Fibroblast of the aortic adventitia (primary cell): ENCODE measurements around the gene TBP. TPM values are rescaled to one million over a fixed set of nuclear protein-coding genes. Genes with fewer than 3 reads are reported as not detected.

Experiments
- DNase-seq: peaks from one replicate; pipeline ENCODE4 v3.0.0-alpha.2; 2010; ENCODE audit warnings: low read depth
- H3K4me3 ChIP-seq: 2 replicates; pipeline ENCODE4 v1.5.1; 2011; ENCODE audit warnings: low read depth, mild to moderate bottlenecking, control low read depth, low read length, moderate library complexity
- total RNA-seq: library from RNA; depleted of rRNA; stranded (reverse); fragments of >200 nt; gene quantifications from 2 replicates; pipeline ENCODE4 v1.2.3, GENCODE V29; 2012; ENCODE audit warnings: low replicate concordance
- TF ChIP-seq, protein P1 (sequence below): IDR thresholded peaks from 2 replicates; pipeline ENCODE4 v1.5.1; 2011; ENCODE audit warnings: mild to moderate bottlenecking, low read length, control low read depth, inconsistent platforms; ENCODE audit not compliant: insufficient read depth

TBP gene
- total RNA-seq, 1 donor: 16.8 TPM

GRCh38 chr6:170554796-170555137, 598 bp downstream of the TBP start:
- TF ChIP-seq, protein P1, sequence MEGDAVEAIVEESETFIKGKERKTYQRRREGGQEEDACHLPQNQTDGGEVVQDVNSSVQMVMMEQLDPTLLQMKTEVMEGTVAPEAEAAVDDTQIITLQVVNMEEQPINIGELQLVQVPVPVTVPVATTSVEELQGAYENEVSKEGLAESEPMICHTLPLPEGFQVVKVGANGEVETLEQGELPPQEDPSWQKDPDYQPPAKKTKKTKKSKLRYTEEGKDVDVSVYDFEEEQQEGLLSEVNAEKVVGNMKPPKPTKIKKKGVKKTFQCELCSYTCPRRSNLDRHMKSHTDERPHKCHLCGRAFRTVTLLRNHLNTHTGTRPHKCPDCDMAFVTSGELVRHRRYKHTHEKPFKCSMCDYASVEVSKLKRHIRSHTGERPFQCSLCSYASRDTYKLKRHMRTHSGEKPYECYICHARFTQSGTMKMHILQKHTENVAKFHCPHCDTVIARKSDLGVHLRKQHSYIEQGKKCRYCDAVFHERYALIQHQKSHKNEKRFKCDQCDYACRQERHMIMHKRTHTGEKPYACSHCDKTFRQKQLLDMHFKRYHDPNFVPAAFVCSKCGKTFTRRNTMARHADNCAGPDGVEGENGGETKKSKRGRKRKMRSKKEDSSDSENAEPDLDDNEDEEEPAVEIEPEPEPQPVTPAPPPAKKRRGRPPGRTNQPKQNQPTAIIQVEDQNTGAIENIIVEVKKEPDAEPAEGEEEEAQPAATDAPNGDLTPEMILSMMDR: no peak
- DNase-seq: no peak
- peak overlapping the region; percentile 98 for H3K4me3 ChIP-seq

GRCh38 chr6:170555305-170555704, 1.1 kb downstream of the TBP start:
- TF ChIP-seq, protein P1: no peak
- peak overlapping the region; percentile 98 for H3K4me3 ChIP-seq
- DNase-seq: no peak

GRCh38 chr6:170561555-170561954, 7.4 kb downstream of the TBP start:
- no peak for DNase-seq
- H3K4me3 ChIP-seq: no peak overlapping the region
- TF ChIP-seq, protein P1: no peak

DNA sequence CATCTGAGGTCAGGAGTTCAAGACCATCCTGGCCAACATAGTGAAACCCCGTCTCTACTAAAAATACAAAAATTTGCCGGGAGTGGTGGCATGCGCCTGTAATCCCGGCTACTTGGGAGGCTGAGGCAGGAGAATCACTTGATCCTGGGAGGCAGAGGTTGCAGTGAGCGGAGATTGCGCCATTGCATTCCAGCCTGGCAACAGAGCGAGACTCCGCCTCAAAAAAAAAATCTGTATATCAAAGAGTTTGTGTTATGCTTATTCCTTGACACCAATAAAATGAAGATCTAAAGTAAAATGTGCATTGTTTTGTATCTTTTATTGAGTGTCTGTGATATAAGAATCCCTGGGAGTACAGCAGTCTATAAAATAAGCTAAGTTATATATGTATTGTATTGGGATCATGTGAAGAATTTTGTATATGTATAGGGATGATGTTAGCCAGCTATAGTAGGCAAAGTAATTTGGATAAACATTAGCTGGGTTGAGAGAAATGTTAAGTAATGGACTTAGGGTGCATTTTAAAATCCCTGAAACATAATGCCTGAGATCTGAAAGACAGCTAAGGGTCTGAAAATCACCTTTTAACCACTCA, 10.9 kb downstream of the TBP start:
- H3K4me3 ChIP-seq: no peak overlapping the region
- TF ChIP-seq, protein P1: no peak
- DNase-seq: no peak

DNA sequence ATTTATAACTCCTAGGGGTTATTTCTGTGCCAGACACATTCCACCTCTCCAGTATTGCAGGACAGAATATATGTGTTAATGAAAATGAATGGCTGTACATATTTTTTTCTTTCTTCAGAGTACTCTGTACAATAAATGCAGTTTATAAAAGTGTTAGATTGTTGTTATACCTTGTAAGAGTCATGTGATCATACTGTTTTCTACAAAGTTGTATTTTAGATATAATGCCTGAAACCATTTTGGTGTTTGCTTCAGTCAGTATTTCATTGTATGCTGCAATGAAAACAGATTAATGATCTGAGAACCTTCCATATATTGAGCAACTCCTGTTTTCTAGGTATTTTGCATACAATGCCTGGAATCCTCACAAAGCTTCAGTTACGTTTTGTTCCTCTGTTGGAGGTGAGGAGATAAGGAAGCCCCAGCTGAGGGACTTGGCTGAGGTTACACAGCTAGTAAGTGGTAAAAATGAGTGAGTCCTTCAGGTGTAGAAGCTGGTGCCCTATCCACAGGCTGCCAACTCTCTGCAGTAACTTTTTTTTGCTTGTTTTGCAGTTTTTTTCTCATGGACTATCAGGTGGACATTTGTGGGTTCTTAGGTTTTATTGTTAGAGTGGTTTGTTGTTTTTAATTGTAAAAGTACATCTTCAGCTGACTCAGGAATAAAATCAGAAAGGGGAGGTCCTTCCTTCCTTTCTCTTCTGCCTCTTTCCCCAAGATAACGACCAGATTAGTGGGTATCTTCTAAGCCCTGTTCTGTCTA, 18.7 kb downstream of the TBP start:
- no peak overlapping the region for H3K4me3 ChIP-seq
- no peak for DNase-seq
- TF ChIP-seq, protein P1: no peak

DNA sequence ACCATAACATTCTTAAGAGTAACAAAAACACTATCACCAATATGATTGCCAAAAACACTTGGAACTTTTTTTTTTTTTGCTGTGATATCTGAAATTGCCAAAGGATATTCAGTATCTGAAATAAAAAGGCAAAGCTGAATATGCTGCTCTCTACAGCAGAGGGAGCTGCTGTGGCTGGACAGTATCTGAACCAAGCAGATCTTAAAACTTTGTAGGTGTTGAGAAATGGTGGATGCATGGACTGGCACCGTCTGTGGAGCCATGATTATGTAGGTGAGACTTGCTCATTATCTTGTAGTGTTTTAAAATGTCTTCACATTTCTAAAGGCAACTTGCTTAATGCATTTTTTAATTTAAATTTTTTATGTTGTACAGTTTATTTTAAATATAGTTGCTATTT, 21.1 kb downstream of the TBP start:
- peak; percentile 8 for DNase-seq
- TF ChIP-seq, protein P1: peak; percentile 22
- no peak overlapping the region for H3K4me3 ChIP-seq

DNA sequence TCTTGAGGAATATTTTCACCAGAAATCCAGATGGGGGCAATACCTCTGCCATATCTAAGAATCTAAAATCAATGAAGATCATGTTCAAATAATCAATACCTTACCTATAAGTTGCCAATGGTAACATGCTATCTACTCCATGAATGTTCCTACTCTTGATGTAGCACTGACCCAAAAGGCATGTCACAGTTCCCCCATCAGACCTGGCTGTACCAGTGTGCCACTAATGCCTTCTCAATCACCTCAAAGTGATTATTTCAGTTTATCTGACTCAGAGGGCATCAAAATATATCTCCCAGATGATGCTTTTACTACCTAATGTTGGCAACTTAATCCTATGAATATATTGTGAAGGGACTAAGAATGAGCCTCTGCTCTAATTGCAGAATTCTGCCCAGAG, 24.7 kb downstream of the TBP start:
- no peak overlapping the region for H3K4me3 ChIP-seq
- TF ChIP-seq, protein P1: no peak
- DNase-seq: no peak
